Stimulated activated CD4-positive, alpha-beta T cell treated with anti-CD3 and anti-CD28 coated beads, Interleukin-15, amount 100 ng/mL, for 48 hours (primary cell): ENCODE measurements around the gene IL36B.

Experiments
- DNase-seq, 2 donors: peaks; one replicate each; pipeline ENCODE4 v3.0.0-alpha.2; 2020; ENCODE audit warnings: low read depth in 2 of 2

Gene IL36B

GRCh38 chr2:113011108-113011507, 41.6 kb downstream of the IL36B start:
- DNase-seq = no peak

- no peak for DNase-seq
These were observed 42.6 kb downstream of the IL36B start for GRCh38 chr2:113010088-113010487.

GRCh38 chr2:113009622-113010021, 43.0 kb downstream of the IL36B start:
- no peak for DNase-seq

- no peak for DNase-seq
These were observed 45.4 kb downstream of the IL36B start for GRCh38 chr2:113007250-113007649.

- DNase-seq = no peak
These were observed 47.6 kb downstream of the IL36B start, which contains the start of gene IL36A for GRCh38 chr2:113005030-113005509. TSS of gene IL36A (plus strand) at chr2:113005459. CDS start at chr2:113005872, 413 bp downstream.

- no peak for DNase-seq
These were observed 50.0 kb downstream of the IL36B start for GRCh38 chr2:113002677-113003076.

- DNase-seq = no peak
These were observed 52.2 kb downstream of the IL36B start for GRCh38 chr2:113000436-113000835.

- DNase-seq = no peak
These were observed 55.5 kb downstream of the IL36B start for GRCh38 chr2:112997151-112997550.

GRCh38 chr2:112996635-112997034, 56.0 kb downstream of the IL36B start:
- DNase-seq = peak; percentile 15 to 45

GRCh38 chr2:112995346-112995920, 57.2 kb downstream of the IL36B start:
- DNase-seq = no peak

- no peak for DNase-seq
These were observed 58.0 kb downstream of the IL36B start for GRCh38 chr2:112994648-112995047.

GRCh38 chr2:112993831-112994230, 58.8 kb downstream of the IL36B start:
- DNase-seq = no peak

GRCh38 chr2:112989611-112990010, 63.1 kb downstream of the IL36B start:
- DNase-seq = no peak

- DNase-seq = peak; percentile 3 to 11
These were observed 67.6 kb downstream of the IL36B start for GRCh38 chr2:112985090-112985489.

- DNase-seq = no peak
These were observed 72.1 kb downstream of the IL36B start for GRCh38 chr2:112980537-112980936.

GRCh38 chr2:112979731-112980130, 72.9 kb downstream of the IL36B start:
- DNase-seq = no peak

- no peak for DNase-seq
These were observed 75.1 kb downstream of the IL36B start, which contains the start of gene IL36G for GRCh38 chr2:112977559-112978056. TSS of gene IL36G (plus strand) at chr2:112978006. CDS start at chr2:112978639, 633 bp downstream.
